ENCODE data around the gene EMC6.
"Not testable (repeated sequence)": the region's sequence is repeated elsewhere in the genome, so short reads cannot be mapped to it uniquely, and the experiment has no call there.

EMC6 gene

DNA sequence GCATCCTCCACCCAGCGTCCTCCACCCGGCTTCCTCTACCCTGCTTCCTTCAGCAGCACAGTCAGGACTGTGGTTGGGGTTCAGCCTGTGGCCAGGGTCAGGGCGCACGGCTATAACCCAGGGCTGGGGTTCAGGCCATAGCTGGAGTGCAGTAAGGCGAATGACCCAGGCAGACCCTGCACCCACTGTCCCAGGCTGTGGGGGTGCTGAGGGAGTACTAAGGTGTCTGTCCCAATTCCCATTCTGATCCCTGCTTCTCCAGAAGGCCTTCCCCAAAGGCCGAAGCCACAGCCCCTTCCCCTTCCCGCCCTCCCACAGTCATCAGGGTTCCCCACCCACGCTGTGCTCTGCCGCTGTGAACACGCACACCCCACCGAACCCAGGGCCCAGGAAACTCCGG, 12.4 kb downstream of the EMC6 start:
- no peak for DNase-seq (ENCODE audit: low read depth)

DNA sequence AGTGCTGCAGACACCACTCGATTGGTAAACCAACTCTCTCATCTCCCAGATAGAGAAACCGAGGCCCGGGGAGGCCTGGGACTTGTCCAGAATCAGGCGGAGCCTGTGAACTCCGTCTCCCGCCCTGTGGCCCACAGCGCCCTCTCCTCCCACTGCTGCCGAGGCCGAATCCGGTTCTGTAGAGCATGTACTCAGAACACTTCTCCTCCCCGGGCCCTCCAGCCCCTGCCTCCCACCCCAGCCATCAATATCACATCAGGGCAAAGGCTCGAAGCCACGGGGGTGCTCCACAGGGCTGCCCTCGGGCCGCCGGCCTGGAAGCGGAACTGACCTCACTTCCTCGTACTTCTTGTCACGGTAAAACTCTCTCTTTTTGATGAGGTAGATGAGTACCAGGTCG, 13.0 kb downstream of the EMC6 start:
- no peak for DNase-seq (ENCODE audit: low read depth)

DNA sequence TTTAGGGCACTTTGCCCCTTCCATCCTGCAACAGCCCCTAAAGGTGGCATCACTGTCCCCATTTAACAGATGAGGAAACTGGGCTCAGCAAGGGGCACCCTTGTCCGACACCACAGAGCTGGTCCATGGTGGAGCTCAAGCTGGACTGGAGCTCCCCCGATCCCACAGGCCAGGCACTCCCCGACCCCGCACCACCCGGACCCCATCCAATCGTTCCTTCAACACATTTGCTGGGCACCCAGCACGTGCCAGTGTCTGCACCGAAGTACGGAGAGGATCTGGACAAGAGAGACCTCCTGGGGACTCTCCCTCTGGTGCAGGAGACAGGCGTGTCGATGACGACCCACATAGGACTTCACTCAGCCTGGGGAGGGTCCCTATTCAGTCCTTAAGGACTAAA, 13.4 kb downstream of the EMC6 start:
- no peak for DNase-seq (ENCODE audit: low read depth)

DNA sequence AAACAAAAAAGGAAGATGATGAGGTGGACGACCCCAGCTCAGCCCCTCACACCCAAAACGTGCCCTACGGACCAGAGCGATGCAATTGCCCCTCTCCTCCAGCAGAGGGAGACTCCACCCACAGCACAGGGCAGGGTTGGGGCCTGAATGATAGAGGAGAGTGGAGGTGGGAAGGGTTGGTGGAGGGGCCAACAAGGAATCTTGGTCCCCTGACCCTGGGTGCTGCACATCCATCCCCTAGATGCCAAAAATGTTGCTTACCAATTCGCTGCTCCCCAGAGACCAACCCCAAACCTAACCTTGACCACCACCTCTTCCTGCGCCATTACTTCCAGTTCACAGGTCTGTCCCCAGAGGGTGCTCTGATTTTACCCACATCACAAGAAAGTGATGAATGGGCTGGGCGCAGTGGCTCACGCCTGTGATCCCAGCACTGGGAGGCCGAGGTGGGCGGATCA, 14.5 kb downstream of the EMC6 start:
- DNase-seq (ENCODE audit: low read depth) = peak; percentile 36

DNA sequence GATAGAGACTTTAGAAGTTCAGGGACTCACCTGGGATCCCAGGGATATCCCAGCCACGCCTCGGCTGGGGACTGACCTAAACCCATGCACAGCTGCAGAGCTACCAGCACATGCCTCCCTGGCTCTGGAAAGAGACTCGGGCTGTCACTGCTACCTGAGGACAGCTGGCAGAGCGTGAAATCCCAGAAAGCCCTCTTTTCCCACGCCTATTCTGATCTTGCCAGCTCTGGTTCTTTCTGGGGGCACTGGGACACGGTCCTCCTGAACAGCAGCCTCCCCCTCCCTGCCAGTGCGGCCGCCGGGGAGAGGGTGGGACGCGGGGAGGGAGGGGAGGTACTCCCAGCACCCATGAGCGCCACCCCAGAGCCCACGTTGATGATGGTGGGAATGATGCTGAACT, 16.6 kb downstream of the EMC6 start:
- no peak for DNase-seq (ENCODE audit: low read depth)

DNA sequence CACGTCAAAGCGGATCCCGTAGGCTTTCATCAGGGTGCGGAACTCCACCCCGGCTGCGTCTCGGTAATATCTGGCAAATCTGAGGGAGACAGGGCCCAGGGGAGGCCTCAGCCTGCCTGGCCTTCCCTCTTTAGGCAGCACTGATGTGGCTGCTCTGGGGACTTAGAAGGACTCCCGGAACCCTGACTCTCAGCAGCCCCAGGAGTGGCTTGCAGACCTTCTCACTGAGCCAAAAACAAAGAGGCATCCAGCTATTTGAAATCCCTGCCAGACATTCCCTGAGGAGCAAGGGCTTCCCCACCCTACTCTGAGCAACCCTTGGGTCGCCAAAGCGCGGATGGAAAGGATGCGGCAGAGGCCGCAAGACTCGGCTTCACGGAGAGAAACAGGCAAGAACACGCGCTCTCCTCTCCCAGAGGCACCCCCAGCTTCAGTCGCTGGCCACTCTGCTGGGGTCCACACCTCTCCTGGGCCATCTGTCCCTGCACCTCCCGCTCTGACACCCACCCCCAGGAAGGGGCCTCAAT, 19.5 kb downstream of the EMC6 start:
- DNase-seq (ENCODE audit: low read depth) = no peak

DNA sequence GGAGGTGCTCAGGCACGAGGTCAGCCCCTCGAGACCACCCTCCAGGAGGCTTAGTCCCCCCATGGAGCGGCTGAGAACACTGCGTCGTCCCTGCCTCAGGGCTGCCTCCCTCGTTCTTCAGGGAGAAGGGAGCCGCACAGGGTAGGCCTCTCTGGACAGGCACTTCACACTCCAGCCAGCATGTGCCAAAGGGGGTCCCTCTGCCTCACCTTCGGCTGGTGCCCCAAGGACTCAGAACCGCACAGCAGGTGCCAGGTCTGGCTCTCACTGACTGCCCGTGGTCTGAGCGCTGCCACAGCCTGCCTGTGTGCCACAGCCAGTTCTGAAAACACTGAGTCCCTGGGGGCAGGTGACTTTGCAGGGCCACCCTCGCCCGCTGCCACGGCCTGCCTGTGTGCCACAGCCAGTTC, 20.2 kb downstream of the EMC6 start:
- no peak for DNase-seq (ENCODE audit: low read depth)

DNA sequence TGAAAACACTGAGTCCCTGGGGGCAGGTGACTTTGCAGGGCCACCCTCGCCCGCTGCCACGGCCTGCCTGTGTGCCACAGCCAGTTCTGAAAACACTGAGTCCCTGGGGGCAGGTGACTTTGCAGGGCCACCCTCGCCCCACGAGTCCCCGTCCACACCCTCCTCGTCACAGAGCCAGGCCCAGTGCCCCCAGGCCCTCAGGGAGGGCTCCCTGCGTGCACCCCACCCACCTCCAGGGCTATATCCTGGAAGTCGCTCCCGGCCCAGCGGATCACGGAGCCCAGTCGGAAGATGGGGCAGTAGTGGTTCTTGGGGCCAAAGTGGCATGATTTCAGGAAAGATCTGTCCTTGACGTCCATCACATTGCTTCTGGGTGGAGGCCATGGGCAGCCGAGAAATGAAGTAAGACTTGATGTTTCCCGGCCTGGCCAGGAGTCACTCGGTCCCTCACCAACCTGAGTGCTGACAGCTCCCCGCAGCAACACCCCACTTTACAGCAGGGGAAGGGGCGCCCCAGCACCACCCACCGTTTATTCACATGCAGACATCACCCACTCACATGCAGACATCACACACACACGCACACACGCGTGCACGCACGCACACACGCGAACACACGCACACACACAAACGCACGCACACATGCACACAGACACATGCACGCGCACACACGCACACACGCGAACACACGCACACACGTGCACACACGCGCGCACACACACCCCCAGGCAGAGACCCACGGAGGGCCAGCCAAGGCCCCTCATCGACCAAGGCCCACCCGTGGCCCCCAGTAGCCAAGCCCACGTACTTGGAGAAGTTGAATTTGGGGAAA, 20.9 kb downstream of the EMC6 start:
- no peak for DNase-seq (ENCODE audit: low read depth)

DNA sequence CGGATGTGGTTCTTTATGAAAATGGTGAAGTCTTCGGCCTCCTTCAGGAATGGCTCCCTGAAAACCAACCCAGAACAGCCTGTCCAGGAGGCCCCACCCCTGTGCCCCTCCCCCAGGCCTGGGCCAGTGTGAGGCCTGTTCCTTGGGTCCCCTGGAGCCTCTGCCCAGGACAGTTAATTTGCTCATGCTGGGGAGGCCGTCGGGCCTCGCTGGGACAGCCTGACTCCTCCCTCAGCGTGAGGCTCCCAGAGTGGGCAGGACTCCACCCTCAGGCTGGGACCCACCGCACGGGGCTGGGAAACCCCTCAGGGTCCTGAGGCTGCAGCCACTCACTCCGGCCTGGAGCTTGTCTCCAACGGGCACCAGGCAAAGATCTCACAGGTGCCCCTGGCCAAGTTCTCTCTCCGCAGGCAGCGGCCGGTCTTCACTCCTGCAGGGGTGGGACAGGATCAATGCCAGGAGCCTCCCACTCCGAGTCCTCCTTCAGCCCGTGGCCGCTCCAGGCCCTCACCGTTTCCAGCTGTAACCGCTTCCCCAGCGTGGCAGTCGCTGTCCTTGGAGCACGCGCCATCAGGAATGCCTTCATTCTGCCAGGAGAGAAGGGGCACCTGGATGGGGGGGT, 21.6 kb downstream of the EMC6 start:
- no peak for DNase-seq (ENCODE audit: low read depth)

DNA sequence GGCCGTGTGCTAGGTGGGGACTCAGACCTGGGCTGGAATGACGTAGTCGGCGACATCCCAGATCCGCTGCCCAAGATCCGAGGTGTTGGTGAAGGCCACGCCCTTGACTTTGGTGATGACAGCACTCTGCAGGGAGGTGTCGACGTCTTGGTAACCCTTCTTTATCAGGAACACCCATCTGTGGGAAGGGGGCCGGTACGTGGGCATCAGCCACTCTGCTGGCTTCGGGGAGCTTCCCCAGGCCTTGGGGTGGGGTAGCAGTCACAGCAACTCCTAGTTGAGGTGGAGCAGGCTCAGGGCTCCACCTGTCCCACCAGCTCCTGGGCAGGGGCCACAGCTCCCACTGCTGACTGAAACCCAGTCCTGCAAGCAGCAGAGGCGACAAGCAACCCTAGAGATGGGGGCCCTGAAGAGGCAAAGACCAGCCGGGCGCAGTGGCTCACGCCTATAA, 23.0 kb downstream of the EMC6 start:
- DNase-seq (ENCODE audit: low read depth) = no peak

DNA sequence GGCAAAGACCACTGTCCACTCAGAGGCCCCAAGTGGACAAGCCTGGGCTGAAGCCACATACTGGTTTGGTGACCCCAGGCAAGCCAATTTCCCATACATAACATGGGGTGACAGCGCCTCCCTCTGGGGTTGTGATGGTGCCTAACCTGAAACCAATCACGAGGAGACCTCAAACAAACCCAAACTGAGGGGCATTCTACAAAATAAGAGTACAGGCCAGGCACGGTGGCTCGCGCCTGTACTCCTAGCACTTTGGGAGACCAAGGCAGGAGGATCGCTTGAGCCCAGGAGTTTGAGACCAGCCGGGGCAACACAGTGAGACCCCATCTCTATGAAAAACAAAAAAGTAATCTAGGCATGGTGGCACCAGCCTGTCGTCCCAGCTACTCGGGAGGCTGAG, 23.7 kb downstream of the EMC6 start:
- no peak for DNase-seq (ENCODE audit: low read depth)

DNA sequence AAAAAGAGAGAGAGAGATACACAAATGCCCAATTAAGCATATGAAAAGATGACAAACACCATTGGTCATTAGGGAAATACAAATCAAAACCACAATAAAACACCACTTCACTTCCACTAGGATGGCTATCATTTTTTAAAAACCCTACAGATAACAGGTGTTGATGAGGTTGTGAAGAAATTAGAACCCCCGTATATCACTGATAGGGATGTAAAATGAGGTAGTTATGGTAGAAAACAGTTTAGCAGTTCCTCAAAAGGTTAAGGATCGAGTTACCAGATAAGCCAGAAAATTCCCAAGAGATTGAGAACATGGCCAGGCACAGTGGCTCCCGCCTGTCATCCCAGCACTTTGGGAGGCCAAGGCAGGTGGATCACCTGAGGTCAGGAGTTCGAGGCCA, 24.5 kb downstream of the EMC6 start:
- no peak for DNase-seq (ENCODE audit: low read depth)

DNA sequence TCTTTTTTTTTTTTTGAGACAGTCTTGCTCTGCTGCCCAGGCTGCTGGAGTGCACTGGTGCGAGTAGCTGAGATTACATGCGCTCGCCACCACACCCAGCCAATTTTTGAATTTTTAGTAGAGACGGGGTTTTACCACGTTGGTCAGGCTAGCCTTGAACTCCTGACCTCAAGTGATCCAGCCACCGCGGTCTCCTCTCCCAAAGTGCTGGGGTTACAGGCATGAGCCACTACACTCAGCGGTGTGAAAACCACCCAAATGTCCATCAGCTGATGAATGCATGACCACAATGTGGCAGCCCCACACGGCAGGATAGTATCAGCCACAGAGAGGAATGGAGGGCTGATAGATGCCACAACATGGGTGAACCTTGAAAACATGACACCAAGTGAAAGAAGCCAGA, 25.2 kb downstream of the EMC6 start:
- peak; percentile 24 for DNase-seq (ENCODE audit: low read depth)

DNA sequence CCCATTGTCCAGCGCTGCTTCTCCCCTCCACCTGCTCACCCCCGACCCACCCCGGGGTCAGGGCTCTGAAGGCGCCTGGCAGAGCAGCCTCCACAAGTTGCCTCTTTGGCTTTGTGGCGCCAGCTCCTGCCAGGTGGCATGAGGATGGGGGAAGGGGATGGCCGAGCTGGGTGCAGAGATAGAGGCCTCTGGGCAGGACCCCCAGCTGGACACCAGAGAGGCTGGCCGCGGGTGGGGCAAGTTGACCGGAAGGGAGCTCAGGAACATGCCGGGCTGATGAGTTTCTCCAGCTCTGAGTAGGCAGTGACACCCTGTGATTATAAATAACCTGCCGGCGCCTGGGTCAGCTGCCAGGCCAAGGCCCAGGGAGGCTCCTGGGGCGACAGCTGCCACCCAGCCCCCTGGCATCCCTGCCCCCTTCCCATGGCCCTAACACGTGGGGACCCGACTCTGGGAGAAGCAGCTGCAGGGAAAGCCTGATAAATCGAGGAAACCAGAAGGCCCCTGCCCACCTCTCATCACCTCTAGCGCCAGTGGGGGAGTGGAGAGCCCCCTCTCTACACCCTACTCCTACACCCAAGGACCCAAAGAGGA, 26.6 kb downstream of the EMC6 start:
- no peak for DNase-seq (ENCODE audit: low read depth)

DNA sequence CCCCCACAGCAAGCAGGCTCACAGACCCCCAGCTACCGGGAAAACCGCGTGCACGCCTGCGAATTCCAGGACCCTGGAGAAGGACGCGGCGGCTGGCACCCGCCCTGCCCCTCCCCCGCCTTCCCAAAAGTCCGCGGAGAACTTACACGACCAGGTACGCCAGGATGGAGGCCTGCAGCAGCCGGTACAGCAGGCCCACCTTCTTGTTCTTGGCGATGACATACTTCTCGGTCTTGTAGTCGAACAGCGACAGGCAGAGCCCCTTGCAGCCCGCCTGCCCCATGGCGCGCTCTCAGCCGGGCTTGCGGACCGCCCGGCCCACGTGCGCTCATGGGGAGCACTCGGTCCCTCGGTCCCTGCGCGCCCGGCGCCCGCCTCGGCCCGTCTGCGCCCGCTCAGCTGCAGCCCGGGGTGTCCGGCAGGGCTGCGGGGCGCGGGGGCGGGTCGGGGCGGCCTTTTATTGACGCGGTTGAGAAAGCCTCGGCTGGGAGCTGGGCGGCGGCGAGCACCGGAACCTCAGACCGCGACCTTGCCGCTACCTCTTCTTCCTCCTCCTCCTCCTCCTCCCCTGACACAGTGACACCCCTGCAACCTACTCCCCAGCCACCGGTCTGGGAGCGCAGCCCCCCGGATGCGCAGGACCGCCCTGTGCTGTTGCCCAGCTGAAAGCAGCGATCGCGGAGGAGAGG, 27.3 kb downstream of the EMC6 start, which contains the start of gene P2RX5:
Gene P2RX5 (minus strand): TSS at position 433 of the 689 bp plus-strand sequence. CDS start 150 bp downstream, at position 283.
- peak; percentile 23 for DNase-seq (ENCODE audit: low read depth)

DNA sequence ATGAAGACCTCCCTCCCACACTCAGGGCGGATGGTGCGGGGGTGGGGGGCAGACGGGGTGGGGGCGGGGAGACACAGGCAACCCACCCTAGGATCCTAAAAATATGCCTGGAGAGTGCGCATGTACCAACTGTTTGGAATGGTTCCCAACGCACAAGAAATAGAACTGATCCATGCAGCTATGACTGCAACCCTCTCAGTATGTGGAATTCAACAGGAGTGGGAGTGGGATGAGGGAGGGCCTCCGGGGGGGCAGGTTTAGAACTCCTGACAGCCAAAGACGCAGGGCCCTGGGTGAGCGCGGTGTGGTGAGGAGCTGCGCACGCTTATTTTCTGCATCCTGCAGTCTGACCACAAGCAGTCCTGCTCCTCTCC, 28.5 kb downstream of the EMC6 start:
- DNase-seq (ENCODE audit: low read depth) = no peak

DNA sequence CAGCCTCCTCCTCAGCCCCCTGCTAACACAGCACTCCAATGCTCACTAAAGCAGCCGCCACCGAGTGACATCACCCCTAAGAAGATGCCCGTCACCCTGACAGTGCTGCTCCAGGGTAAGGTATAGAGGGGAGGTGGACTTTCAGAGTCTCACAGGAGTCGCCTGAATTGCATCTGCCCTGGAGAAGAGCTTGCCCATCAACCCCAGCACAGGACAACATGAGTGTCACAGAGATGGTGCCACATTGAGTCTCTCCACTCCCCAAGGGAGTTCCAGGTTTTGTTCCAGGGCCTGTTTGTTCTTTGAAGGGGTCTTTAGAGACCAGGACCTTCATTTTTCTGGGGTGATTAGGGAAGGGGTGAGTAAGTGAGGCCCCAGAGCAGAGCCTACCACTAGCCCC, 29.5 kb downstream of the EMC6 start:
- DNase-seq (ENCODE audit: low read depth) = no peak

DNA sequence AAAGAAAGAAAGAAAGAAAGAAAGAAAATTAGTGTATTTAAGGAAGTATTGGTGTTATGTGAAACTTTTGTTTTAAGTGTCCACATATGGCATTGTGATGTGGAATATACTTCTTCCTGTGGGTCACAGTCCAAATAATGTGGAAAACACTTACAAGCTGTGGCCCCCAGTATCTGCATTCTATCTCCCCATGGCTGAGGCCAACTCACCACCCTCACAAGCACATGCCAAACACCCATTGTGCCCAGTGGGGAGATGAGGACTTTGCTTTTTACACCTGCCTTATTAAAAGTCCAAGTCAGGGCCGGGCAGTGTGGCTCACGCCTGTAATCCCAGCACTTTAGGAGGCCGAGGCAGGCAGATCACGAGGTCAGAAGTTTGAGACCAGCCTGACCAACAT, 31.3 kb downstream of the EMC6 start:
- DNase-seq (ENCODE audit: low read depth) = no peak

DNA sequence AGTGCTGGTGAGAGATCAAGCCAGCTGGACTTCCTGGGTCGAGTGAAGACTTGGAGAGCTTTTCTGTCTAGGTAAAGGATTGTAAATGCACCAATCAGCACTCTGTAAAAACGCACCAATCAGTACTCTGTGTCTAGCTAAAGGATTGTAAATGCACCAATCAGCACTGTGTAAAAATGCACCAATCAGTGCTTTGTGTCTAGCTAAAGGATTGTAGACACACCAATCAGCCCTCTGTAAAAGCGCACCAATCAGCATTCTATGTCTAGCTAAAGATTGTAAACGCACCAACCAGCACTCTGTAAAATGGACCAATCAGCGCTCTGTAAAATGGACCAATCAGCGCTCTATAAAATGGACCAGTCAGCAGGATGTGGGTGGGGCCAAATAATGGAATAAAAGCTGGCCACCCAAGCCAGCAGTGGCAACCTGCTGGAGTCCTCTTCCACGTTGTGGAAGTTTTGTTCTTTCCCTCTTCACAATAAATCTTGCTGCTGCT, 33.5 kb downstream of the EMC6 start:
- not testable (repeated sequence) for DNase-seq (ENCODE audit: low read depth)

DNA sequence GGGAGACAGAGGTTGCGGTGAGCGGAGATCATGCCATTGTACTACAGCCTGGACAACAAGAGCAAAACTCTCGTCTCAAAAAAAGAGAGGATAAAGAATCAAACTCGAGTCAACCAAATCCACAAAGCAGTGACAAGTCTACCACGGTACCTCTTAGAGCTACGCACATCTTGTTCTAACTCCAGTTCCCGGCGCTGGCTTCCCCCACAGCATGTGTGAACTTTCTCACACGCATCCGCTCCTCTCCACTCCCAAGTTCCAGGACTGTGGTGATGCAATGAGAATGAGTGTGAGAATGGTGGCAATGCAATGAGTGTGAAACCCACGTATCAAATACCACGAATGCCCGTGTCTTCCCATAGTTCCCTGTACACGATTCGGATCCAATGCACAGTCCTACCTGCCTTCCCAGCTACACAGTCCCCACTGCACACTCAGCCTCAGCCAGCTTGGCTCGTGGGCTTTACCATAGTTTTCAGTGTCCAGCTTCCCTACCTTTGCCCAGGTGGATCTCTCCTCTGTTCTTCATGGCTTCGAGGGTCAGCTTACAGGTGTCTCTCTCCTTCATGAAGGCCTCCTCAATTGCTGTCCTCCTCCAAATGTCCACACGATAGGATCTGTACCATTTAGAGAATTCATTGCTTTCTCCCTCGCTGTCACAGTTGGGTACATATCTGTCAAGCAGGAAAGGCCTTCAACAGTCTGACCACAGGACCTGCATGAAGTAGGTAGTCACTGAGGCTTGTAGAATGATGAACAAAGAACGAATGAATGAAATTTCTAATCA, 36.5 kb downstream of the EMC6 start:
- DNase-seq (ENCODE audit: low read depth) = no peak

DNA sequence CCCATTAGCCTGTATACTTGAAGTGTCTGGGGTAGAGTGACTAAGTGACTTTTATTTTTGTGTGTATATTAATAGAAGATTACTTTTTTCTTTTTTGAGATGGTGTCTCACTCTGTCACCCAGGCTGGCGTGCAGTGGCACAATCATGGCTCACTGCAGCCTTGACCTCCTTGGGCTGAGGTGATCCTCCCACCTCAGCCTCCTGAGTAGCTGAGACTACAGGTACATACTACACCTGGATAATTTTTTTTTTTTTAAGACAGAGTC, 37.0 kb downstream of the EMC6 start:
- DNase-seq (ENCODE audit: low read depth) = not testable (repeated sequence)

DNA sequence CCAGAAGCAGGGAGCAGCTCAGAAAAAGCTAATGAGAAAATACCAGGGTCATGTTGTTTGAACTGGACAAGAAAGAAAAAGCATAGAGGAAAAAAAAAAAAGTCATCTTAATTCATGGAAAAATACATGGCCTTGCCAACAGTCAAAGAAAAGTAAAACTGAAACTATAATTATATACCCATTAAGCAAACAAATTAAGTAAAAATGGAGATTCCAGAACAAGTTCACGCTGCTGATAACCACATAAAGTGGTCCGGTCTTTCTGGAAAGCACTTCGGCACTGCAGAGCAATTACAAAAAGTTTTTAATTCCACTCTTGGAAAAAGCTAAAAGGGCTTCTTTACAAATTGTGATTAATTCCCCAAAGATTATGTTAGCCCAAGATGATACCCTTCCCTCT, 39.8 kb downstream of the EMC6 start:
- DNase-seq (ENCODE audit: low read depth) = no peak
